SK-N-SH treated with all-trans-retinoic acid at 6 μM for 48 hours (cell line): ENCODE data around the gene C5orf47.

ENCODE experiments used
- ATAC-seq: fragments of 200-7000 bp; cut with Tn5 transposase; 3 replicates; pipeline ENCODE4 v1.9.1; 2020; ENCODE audit warnings: mild to moderate bottlenecking, moderate library complexity
- ARNTL ChIP-seq: fragments of 450-650 bp; formaldehyde crosslinking; IDR thresholded peaks from 2 replicates; pipeline ENCODE4 v1.5.0; 2020; ENCODE audit warnings: low read depth, mild to moderate bottlenecking, moderate library complexity, borderline replicate concordance
- BACH2 ChIP-seq: fragments of 250-450 bp; sonication (Bioruptor Pico); IDR thresholded peaks from 2 replicates; pipeline ENCODE4 v1.9.0; 2021; ENCODE audit warnings: mild to moderate bottlenecking, borderline replicate concordance
- CSDC2 ChIP-seq: fragments of 250-450 bp; sonication (Bioruptor Pico); IDR thresholded peaks from 2 replicates; pipeline ENCODE4 v1.5.0; 2020; ENCODE audit warnings: mild to moderate bottlenecking, moderate library complexity
- ESRRG ChIP-seq: fragments of 250-450 bp; sonication (Bioruptor Pico); IDR thresholded peaks from 2 replicates; pipeline ENCODE4 v1.6.1; 2021; ENCODE audit warnings: mild to moderate bottlenecking
- GLIS3 ChIP-seq: fragments of 250-450 bp; sonication (Bioruptor Pico); IDR thresholded peaks from 2 replicates; pipeline ENCODE4 v1.5.0; 2020; ENCODE audit warnings: mild to moderate bottlenecking, moderate library complexity
- ISL1 ChIP-seq: fragments of 250-450 bp; sonication (Bioruptor Pico); IDR thresholded peaks from 2 replicates; pipeline ENCODE4 v2.1.2; 2022; ENCODE audit warnings: mild to moderate bottlenecking, moderate library complexity
- OSR1 ChIP-seq: fragments of 250-450 bp; sonication (Bioruptor Pico); IDR thresholded peaks from 2 replicates; pipeline ENCODE4 v1.8.0; 2022; ENCODE audit warnings: moderate library complexity, mild to moderate bottlenecking, inconsistent platforms
- PPARA ChIP-seq: fragments of 250-450 bp; sonication (Bioruptor Pico); IDR thresholded peaks from 2 replicates; pipeline ENCODE4 v1.5.0; 2020; ENCODE audit warnings: mild to moderate bottlenecking, borderline replicate concordance
- SNAI2 ChIP-seq: fragments of 250-450 bp; sonication (Bioruptor Pico); IDR thresholded peaks from 2 replicates; pipeline ENCODE4 v1.5.0; 2020; ENCODE audit warnings: mild to moderate bottlenecking, moderate library complexity
- TOX ChIP-seq: fragments of 250-450 bp; sonication (Bioruptor Pico); IDR thresholded peaks from 2 replicates; pipeline ENCODE4 v1.8.0; 2021; ENCODE audit warnings: mild to moderate bottlenecking, moderate library complexity, borderline replicate concordance
- ZFP3 ChIP-seq: fragments of 250-450 bp; sonication (Bioruptor Pico); IDR thresholded peaks from 2 replicates; pipeline ENCODE4 v1.5.0; 2020; ENCODE audit warnings: mild to moderate bottlenecking, moderate library complexity
- ZFP30 ChIP-seq: fragments of 450-650 bp; formaldehyde crosslinking; IDR thresholded peaks from 2 replicates; pipeline ENCODE4 v1.5.0; 2022; ENCODE audit warnings: mild to moderate bottlenecking, moderate library complexity
- ZNF565 ChIP-seq: fragments of 450-650 bp; formaldehyde crosslinking; conservative IDR thresholded peaks from 2 replicates; pipeline ENCODE4 v1.5.0; 2020; ENCODE audit warnings: low read depth, mild to moderate bottlenecking, moderate library complexity
- ZNF70 ChIP-seq: fragments of 450-650 bp; formaldehyde crosslinking; IDR thresholded peaks from 2 replicates; pipeline ENCODE4 v1.5.0; 2020; ENCODE audit warnings: mild to moderate bottlenecking, moderate library complexity
- ZNF8 ChIP-seq: fragments of 450-650 bp; formaldehyde crosslinking; IDR thresholded peaks from 2 replicates; pipeline ENCODE4 v1.5.0; 2020; ENCODE audit warnings: mild to moderate bottlenecking, moderate library complexity
- TF ChIP-seq, protein P1 (sequence below): fragments of 250-450 bp; sonication (Bioruptor Pico); IDR thresholded peaks from 2 replicates; pipeline ENCODE4 v1.8.0; 2021; ENCODE audit warnings: low read depth, mild to moderate bottlenecking, moderate library complexity, borderline replicate concordance
- TF ChIP-seq, protein P2 (sequence below): fragments of 250-450 bp; sonication (Bioruptor Pico); IDR thresholded peaks from 2 replicates; pipeline ENCODE4 v1.5.1; 2020; ENCODE audit warnings: low read depth, mild to moderate bottlenecking, moderate library complexity
- TF ChIP-seq, protein P3 (sequence below): fragments of 250-450 bp; sonication (Bioruptor Pico); IDR thresholded peaks from 2 replicates; pipeline ENCODE4 v1.5.0; 2020; ENCODE audit warnings: mild to moderate bottlenecking, moderate library complexity
- TF ChIP-seq, protein P4 (sequence below): fragments of 250-450 bp; sonication (Bioruptor Pico); IDR thresholded peaks from 2 replicates; pipeline ENCODE4 v1.5.1; 2021; ENCODE audit warnings: mild to moderate bottlenecking, moderate library complexity
- TF ChIP-seq, protein P5 (sequence below): fragments of 250-450 bp; sonication (Bioruptor Pico); IDR thresholded peaks from 2 replicates; pipeline ENCODE4 v1.8.0; 2020; ENCODE audit warnings: mild to moderate bottlenecking, moderate library complexity, borderline replicate concordance

C5orf47 gene

DNA sequence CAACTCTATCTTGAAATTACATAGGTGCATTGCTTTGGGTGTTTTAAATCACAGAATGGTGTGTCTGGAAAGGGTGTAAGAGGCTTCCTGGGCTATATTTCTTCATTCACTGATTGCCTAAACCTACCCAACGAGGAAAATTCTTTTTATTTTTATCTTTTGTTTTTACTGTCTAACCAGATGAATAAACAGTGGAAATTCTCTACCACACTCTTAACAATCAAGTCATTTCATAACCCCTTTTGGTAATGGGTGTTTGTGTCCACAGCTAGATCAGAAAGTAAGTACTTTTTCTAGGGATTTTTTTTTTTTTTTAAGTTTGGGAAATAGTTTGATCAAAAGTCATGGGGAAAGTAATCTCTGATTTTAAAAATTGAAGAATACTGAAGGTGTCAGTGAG lies 27.6 kb upstream of the C5orf47 start:
- TF ChIP-seq, protein P1, sequence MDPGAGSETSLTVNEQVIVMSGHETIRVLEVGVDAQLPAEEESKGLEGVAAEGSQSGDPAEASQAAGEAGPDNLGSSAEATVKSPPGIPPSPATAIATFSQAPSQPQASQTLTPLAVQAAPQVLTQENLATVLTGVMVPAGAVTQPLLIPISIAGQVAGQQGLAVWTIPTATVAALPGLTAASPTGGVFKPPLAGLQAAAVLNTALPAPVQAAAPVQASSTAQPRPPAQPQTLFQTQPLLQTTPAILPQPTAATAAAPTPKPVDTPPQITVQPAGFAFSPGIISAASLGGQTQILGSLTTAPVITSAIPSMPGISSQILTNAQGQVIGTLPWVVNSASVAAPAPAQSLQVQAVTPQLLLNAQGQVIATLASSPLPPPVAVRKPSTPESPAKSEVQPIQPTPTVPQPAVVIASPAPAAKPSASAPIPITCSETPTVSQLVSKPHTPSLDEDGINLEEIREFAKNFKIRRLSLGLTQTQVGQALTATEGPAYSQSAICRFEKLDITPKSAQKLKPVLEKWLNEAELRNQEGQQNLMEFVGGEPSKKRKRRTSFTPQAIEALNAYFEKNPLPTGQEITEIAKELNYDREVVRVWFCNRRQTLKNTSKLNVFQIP = no peak
- no peak for TF ChIP-seq PPARA (CRISPR knock-in tag)
- TF ChIP-seq GLIS3 (CRISPR knock-in tag) = no peak
- TF ChIP-seq ARNTL (CRISPR knock-in tag) = no peak
- no peak for TF ChIP-seq ISL1 (CRISPR knock-in tag)
- no peak for TF ChIP-seq ZNF8 (CRISPR knock-in tag)
- TF ChIP-seq ZNF70 (CRISPR knock-in tag) = no peak
- TF ChIP-seq BACH2 (CRISPR knock-in tag) = no peak
- TF ChIP-seq, protein P2, sequence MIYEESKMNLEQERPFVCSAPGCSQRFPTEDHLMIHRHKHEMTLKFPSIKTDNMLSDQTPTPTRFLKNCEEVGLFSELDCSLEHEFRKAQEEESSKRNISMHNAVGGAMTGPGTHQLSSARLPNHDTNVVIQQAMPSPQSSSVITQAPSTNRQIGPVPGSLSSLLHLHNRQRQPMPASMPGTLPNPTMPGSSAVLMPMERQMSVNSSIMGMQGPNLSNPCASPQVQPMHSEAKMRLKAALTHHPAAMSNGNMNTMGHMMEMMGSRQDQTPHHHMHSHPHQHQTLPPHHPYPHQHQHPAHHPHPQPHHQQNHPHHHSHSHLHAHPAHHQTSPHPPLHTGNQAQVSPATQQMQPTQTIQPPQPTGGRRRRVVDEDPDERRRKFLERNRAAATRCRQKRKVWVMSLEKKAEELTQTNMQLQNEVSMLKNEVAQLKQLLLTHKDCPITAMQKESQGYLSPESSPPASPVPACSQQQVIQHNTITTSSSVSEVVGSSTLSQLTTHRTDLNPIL = no peak
- no peak for ATAC-seq

DNA sequence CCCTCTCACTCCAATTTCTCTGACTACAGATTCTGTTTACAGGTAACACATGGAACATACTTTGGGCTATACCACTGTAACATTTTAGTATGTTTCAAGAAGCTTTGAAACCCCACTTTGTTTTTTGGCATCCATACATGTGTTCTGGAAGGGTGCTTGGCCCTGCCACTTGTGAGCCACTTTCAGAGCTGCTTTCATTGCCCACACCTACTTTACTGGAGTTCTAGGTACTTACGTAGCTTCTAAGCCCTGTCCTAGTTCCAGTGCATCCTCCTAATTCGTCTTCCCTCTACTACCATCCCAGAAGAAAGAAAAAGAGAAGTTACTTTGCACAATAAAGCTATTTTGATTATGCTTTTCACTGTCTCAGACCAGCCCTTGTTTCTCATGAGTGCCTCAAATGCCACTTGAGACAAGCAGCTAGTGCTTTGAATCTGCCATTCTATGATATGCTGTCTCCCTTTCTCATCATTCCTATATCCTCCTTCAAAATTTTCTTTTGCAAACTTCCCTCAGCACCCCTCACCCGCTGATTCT lies 26.5 kb upstream of the C5orf47 start:
- no peak for TF ChIP-seq CSDC2
- TF ChIP-seq OSR1 = no peak
- TF ChIP-seq PPARA (CRISPR knock-in tag) = no peak
- no peak for TF ChIP-seq ZFP30
- TF ChIP-seq, protein P3, sequence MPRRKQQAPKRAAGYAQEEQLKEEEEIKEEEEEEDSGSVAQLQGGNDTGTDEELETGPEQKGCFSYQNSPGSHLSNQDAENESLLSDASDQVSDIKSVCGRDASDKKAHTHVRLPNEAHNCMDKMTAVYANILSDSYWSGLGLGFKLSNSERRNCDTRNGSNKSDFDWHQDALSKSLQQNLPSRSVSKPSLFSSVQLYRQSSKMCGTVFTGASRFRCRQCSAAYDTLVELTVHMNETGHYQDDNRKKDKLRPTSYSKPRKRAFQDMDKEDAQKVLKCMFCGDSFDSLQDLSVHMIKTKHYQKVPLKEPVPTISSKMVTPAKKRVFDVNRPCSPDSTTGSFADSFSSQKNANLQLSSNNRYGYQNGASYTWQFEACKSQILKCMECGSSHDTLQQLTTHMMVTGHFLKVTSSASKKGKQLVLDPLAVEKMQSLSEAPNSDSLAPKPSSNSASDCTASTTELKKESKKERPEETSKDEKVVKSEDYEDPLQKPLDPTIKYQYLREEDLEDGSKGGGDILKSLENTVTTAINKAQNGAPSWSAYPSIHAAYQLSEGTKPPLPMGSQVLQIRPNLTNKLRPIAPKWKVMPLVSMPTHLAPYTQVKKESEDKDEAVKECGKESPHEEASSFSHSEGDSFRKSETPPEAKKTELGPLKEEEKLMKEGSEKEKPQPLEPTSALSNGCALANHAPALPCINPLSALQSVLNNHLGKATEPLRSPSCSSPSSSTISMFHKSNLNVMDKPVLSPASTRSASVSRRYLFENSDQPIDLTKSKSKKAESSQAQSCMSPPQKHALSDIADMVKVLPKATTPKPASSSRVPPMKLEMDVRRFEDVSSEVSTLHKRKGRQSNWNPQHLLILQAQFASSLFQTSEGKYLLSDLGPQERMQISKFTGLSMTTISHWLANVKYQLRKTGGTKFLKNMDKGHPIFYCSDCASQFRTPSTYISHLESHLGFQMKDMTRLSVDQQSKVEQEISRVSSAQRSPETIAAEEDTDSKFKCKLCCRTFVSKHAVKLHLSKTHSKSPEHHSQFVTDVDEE (CRISPR knock-in tag) = no peak
- TF ChIP-seq GLIS3 (CRISPR knock-in tag) = no peak
- TF ChIP-seq ZFP3 = no peak
- no peak for TF ChIP-seq BACH2 (CRISPR knock-in tag)
- TF ChIP-seq SNAI2 = no peak
- TF ChIP-seq ISL1 (CRISPR knock-in tag) = no peak
- TF ChIP-seq, protein P1 = no peak
- TF ChIP-seq ESRRG (CRISPR knock-in tag) = no peak
- no peak for TF ChIP-seq ZNF70 (CRISPR knock-in tag)
- TF ChIP-seq, protein P4, sequence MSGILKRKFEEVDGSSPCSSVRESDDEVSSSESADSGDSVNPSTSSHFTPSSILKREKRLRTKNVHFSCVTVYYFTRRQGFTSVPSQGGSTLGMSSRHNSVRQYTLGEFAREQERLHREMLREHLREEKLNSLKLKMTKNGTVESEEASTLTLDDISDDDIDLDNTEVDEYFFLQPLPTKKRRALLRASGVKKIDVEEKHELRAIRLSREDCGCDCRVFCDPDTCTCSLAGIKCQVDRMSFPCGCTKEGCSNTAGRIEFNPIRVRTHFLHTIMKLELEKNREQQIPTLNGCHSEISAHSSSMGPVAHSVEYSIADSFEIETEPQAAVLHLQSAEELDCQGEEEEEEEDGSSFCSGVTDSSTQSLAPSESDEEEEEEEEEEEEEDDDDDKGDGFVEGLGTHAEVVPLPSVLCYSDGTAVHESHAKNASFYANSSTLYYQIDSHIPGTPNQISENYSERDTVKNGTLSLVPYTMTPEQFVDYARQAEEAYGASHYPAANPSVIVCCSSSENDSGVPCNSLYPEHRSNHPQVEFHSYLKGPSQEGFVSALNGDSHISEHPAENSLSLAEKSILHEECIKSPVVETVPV = no peak
- TF ChIP-seq ZNF565 (CRISPR knock-in tag) = no peak
- TF ChIP-seq TOX = no peak
- TF ChIP-seq, protein P2 = no peak
- TF ChIP-seq, protein P5, sequence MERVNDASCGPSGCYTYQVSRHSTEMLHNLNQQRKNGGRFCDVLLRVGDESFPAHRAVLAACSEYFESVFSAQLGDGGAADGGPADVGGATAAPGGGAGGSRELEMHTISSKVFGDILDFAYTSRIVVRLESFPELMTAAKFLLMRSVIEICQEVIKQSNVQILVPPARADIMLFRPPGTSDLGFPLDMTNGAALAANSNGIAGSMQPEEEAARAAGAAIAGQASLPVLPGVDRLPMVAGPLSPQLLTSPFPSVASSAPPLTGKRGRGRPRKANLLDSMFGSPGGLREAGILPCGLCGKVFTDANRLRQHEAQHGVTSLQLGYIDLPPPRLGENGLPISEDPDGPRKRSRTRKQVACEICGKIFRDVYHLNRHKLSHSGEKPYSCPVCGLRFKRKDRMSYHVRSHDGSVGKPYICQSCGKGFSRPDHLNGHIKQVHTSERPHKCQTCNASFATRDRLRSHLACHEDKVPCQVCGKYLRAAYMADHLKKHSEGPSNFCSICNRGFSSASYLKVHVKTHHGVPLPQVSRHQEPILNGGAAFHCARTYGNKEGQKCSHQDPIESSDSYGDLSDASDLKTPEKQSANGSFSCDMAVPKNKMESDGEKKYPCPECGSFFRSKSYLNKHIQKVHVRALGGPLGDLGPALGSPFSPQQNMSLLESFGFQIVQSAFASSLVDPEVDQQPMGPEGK (CRISPR knock-in tag) = no peak
- ATAC-seq = no peak
